GM19240 (cell line): ENCODE results near the gene YPEL3.
"Not testable (repeated sequence)": the region's sequence is repeated elsewhere in the genome, so short reads cannot be mapped to it uniquely, and the experiment has no call there.

Experiments used
- DNase-seq: peaks from one replicate; pipeline ENCODE4 v3.0.0; 2011; ENCODE audit warnings: low spot score; ENCODE audit not compliant: insufficient read length

YPEL3 gene, protein sequence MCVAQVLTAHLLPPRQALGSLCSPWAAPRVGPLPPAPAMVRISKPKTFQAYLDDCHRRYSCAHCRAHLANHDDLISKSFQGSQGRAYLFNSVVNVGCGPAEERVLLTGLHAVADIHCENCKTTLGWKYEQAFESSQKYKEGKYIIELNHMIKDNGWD

DNA sequence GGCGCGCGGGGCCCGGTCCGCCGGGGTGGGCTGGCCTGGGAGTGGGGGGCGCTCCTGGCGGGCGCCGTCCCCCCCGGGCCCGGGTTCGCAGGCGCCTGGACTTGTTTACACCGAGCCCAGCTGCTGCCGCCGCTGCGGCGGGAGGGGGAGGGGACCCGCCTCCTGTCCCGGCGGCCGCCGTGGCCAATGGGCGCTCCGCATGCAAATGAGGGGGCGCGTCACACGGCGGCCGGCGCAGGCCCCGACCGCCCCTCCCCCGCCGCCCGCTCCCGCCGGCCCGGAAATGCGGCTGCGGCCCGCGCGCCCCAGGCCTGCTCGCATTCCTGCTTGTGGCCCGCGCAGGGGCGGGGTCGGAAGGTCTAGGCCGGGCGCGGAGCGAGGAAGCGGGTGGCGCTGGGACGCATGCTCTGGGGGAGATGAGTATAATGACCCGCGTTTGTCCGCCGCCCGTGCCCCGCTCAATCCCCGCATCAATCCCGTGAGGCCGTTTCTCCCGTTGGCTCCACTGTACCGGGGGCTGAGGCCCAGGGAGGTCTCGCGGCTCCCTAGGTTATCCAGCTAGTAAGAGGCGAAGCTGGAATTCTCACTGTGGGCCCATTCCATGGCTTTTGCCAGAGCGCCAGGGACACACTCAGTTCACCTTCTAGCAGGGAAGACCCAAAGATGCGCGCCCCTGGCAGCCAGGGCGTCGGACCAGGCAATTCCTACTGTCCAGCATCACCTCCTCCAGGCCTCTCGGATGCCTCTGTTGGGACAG is at the start of gene YPEL3:
Gene YPEL3, minus strand, starts transcription at position 109 of the 757 bp plus-strand sequence. CDS start 731 bp downstream, outside the sequence.
- peak; percentile 93 for DNase-seq

DNA sequence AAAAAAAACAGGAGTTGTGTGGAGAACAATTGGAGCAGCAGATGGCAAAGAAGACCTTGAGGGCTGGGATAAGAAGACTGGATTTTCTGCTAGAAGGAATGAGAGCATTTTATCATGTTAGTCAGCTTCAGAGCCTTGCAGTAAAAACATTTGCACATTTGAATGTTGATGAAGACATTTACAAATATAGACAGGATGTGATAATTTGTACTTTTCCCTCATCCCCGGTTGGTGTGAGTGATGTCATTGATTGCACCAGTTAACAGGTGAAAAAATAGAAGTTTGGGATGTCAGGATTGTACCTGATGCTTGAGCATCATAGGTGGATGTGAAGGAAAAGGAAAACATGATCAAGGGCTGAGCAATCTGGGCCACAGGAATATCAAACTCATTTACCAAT is 49.6 kb upstream of the YPEL3 start:
- no peak for DNase-seq

DNA sequence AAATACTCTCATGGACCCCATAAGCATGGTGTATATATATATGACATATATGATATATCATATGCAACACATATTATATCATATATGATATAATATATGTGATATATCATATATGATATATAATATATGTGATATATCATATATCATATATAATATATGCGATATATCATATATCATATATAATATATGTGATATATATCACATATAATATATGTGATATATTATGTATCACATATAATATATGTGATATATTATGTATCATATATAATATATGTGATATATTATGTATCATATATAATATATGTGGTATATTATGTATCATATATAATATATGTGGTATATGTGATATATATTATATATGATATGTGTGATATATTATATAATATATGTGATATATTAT is 48.9 kb upstream of the YPEL3 start:
- DNase-seq = no peak

DNA sequence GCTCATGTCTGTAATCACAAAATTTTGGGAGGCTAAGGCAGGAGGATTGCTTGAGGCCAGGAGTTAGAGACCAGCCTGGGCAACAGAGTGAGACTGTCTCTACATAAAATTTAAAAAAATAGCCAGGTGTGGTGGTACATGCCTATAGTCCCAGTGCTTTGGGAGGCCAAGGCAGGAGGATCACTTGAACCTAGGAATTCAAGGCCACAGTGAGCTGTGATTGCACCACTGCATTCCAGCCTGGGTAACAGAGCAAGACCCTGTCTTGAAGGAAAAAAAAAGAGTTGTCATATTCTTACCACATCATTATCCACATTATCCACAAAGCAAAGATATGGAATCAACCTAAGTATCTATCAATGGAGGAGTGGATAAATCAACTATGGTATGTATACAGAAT is 48.0 kb upstream of the YPEL3 start:
- DNase-seq = no peak

DNA sequence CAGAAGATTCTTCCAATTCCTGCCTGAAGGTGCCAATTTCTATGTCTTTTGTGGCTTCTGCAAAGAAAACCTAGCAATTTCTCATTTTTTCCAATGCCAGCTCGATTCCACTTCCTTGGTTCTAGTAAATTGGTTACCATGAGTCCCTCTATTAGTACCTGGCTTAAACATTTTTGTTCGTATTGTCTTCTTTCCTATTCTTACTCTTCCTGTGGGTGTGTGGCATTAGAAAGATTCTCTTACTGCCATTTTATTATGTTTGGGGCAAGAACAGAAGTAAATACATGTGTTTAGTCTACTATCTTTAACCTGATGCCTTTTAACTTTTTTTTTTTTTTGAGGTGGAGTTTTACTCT is 47.3 kb upstream of the YPEL3 start:
- no peak for DNase-seq

DNA sequence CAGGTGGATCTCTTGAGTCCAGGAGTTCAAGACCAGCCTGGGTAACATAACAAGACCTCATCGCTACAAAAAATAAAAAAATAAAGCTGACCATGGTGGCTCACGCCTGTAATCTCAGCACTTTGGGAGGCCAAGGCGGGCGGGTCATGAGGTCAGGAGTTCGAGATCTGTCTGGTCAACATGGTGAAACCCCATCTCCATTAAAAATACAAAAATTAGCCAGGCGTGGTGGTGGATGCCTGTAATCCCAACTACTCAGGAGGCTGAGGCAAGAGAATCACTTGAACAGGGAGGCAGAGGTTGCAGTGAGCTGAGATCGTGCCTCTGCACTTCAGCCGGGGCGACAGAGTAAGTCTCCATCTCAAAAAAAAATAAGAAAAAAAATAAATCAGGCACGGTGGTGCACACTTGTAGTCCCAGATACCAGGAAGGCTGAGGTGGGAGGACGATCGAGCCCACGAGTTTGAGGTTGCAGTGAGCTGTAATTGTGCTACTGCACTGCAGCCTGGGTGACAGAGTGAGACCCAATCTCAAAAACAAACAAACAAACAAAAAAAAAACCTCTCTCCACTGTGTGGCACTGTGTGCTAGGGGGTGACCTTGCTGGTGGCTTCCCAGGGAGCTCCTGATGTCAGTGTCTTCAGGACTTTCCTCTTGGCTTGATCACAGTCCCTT is 46.8 kb upstream of the YPEL3 start:
- peak; percentile 43 for DNase-seq

DNA sequence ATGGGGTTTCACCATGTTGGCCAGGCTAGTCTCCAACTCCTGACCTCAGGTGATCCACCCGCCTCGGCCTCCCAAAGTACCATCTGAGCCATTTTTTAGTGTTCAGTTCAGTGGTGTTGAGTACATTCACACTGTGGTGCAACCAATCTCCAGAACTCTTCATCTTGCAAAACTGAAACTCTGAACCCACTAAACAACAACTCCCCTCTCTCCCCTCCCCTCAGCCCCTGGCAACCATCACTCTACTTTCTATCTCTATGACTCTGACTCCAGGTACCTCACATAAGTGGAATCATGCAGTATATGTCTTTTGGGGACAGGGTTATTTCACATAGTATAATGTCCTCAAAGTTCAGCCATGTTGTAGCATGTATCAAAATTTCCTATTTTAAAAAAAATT is 45.7 kb upstream of the YPEL3 start:
- DNase-seq = no peak

DNA sequence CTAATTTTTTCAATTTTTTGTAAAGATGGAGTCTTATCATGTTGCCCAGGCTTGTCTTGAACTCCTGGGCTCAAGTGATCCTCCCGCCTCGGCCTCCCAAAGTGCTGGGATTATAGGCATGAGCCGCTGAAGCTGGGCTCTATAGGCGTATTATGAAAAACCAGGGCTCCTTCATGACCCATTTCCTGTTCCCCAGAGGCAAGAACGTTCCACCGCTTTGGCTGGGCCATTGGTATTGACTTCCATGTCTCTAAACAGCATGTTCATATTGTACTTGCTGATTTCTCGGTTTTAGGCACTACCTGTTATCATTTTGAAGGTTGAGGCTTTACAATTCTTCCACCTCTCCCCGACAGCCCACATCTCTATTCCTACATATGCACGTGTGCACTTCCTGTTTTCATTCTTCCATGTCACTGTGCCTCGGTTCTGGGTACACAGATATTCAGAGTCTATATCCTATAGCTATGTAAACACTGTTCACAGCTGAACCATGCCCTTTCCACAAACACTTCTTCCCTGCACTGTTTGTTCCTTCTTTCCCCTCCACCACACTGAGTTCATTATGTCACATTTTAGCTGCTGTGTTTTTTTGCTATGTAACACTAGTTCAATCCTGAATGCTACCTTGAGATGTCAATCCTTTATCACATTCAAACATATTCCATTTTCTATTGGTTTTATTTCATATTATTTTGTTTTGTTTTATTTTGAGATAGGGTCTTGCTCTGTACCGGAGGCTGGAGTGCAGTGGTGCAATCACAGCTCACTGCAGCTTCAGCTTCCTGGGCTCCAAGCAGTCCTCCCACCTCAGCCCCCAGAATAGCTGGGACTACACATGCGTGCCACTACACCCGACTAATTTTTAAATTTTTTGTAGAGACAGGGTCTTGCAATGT is 43.8 kb upstream of the YPEL3 start:
- DNase-seq = no peak

DNA sequence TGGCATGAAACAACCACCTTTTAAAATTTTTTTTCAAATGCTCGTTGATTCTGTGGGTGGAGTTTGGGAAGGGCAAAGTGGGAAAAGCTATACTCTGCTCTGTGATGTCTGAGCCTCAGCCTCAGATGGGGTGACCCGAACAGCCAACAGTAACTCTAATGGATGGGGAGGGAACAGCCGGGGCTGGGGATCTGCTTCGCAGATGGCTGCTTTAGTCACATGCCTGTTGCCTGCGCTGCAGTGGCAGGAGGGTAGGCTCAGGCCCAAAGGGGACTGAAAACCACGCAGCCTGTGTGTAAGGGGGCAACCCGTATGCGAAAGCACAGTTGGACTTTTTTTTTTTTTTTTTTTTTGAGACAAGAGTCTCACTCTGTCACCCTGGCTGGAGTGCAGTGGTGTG is 41.9 kb upstream of the YPEL3 start:
- no peak for DNase-seq

DNA sequence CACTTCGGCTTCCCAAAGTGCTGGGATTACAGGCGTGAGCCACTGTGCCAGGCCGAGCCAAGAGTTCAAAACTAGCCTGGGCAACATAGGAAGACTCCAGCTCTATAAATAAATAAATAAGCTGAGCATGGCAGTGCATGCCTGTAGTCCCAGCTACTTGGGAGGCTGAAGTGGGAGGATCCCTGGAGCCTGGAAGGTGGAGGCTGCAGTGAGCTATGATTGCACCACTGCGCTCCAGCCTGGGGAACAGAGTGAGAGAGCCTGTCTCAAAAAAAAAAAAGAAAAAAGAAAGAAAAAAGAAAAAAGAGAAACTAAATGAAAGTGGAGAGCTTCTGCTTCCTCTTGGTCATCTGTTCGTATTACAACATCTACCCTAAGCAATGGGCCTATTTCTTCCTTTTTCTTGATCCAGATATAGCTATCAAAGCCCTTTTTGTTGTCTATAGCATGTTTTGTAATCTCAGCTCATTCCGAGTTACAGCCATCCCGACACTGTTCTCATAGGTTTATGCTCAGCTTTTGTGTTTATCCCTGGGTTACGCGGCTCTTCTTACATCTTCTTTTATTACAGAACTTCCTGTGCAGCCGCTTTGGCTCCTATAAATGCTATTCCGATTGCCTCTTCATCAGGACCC is 41.1 kb upstream of the YPEL3 start:
- no peak for DNase-seq

DNA sequence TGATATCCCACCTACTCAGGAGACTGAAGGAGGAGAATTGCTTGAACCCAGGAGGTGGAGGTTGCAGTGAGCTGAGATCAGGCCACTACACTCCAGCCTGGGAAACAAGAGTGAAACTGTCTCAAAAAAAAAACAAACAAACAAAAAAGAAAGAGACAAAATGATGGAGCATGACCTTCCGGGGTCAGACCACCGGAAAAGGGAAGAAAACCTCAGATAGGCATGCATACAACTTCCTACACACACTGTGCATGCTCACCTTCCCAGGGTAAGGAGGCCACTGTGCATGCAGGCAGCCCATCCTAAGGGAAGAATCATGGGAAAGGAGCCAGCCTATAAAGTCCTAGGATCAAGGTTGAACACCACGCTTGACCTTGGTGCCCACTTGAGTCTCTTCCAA is 36.6 kb upstream of the YPEL3 start:
- DNase-seq = no peak

DNA sequence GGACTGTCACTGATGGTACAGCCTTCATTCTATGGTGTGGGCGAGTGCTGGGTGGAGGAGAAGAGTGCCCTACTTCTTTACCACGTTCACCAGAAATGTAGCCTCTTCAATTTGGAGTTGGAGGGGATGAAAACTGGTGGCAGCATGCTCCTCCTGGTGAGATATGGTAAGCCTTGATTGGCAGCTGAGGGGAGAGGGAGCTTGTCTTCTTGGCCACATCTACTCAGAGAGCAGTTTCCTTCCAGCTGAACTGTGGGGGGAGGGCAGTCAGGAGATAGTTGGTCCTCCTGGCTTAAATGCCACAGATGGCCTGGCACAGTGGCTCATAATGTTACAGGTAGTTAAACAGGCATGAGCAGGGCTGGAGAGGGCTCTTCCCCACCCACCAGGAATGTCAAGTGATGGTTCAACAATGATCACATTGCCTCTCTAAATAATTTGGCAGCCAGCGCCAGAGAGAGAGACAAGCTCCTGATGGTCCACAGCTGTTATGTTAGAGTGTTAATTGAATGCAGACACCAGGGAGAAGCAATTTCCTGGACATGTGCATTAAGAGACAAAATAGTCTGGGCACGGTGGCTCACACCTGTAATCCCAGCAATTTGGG is 36.0 kb upstream of the YPEL3 start:
- DNase-seq = no peak

DNA sequence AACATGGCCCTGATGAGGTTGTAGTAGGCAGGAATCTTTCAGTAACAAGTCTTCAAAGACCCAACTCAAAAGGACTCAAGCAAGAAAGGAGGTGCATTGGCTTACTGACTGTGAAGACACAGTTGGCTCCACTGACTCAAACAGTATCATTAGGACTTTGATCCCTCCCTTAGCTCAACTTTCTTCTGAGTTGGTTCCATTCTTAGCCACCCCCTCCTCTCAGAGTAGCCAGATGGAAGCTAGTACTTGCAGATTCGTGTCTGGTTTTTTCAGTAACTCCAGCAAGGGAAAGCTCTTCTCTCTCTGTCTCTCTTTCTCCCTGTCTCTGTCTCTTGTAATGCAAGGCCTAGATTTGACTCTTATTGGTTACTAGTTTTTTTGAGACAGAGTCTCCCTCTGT is 32.0 kb upstream of the YPEL3 start:
- no peak for DNase-seq

DNA sequence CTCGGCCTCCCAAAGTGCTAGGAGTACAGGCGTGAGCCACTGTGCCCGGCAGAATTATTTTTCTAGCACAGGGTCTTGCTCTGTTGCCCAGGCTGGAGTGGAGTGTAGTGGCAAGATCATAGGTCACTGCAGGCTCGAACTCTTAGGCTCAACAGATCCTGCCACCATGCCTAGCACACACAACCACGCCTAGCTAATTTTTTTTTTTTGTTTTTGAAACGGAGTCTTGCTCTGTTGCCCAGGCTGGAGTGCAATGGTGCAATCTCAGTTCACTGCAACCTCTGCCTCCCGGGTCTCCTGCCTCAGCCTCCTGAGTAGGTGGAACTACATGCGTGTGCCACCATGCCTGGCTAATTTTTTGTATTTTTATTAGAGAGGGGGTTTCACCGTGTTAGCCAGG is 29.7 kb upstream of the YPEL3 start:
- DNase-seq = not testable (repeated sequence)

DNA sequence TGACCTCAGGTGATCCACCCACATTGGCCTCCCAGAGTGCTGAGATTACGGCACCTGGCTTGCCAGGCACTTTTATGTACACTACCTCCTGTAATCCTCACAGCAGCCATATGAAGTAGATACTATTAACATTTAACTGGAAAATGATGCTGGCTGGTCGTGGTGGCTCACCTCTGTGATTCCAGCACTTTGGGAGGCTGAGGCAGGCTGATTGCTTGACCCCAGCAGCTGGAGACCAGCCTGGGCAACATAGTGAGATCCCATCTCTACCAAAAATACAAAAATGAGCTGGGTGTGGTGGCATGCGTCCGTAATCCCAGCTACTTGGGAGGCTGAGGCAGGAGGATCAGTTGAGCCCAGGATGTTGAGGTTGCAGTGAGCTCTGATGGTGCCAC is 29.0 kb upstream of the YPEL3 start:
- DNase-seq = no peak

DNA sequence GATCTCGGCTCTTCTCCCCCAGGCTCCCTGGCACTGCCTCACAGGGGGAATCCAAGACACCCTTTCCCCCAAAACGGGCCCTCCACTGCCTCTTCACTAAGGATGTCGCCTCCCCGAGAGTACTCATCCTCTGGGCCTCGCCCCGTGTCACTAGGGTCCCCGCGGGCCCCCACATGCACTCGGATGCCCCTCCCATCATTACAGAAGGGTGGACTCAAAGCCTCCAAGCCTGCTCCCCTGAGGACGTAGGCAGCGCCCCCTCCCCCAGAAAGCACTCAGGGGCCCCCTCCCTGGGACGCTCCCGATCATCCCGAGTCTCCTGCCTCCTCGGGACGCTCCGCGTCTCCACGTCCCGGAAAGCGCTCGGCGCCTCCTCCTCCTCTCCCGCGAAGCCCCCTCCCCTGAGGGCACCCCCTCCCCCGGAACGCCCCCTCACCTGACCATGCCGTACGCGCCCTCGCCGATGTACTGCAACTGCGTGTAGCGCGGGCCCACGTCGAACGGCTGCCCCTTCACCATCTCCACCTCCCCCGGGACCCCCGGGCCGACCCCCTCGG is 26.7 kb upstream of the YPEL3 start:
- DNase-seq = no peak

DNA sequence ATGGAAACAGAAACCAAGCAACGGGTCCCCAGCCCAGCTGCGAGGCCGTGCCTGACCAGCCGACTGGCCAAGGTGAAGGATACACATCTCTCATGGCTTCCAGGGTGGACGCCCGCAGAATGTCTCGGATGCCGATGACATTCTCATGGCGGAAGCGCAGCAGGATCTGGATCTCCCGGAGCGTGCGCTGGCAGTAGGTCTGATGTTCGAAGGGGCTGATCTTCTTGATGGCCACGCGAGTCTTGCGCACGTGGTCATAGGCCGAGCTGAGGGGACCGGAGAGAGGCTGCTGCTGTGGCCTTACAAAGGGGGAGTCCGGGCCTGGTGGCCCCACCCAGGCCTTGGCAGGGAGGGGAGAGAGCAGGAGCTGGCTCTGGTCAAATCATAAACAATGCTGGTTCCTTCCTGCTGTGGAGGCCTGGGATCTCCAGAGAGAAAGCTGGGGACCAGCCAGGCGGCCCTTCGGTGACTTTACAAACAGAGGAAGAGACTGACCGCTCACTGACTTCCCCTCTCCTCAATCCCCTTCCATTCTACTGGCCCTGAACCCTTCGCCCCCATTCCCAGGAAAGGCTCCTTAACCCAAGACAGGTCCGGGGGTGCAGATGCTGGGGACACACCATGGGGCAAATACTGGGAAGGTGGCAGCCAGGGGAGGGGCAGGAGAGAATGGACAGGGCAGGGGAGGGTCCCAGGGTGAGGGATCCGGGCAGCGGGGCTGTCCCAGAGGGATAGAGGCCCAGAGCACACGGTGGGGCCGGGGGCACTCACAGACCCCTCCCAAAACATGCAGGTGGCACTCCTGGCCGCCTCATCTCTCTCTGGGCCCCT is 25.9 kb upstream of the YPEL3 start:
- DNase-seq = no peak

DNA sequence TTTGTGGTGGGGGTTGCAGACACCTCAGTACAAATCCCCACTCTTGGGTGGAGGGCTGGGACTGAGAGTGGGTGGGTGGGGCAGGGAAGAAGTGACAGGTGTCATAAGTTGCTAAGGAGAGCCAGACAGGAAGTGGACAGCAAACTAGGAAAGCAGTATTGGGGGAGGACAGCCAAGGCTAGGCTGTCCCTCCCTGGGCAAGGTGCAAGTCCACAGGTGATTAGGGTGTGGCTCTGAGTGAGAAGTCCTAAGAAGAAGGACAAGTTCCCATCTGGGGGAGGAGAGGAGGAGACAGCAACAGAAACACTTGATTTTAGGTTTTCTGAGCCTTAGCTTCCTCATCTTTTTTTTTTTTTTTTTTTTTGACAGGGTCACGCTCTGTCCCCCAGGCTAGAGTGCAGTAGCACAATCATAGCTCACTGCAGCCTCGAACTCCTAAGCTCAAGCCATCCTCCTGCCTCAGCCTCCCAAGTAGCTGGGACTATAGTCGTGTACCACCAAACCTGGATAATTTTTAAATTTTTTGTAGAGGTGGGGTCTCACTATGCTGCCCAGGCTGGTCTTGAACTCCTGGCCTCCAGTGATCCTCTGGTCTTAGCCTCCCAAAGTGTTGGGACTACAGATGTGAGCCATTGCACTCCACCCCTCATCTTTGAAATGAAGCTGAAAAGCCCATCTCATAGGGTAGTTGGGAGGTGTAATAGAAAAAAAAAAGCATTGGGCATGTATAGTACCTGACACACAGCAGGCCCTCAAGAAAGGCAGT is 24.5 kb upstream of the YPEL3 start:
- DNase-seq = no peak

DNA sequence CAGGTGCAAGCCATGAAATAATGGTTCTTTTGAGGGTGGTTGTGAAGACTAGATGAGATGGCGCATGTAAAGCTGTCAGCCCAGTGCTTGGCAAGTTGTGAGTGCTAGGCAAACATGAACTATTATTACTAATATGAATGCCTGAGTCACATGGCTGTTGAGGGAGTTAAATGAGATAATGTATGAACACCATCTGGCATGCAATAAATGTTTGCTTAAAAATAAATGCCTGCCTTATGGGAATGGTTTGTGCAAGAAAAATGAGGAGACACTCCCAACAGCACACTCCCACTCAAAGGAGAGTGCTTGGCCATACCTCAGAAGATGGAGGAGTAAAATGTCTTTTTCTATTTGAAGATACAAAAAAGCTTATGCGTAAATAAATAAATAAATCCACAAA is 23.4 kb upstream of the YPEL3 start:
- no peak for DNase-seq
